GM21619 (cell line): Measurements from ENCODE around the gene PPCS.

ENCODE experiments used
- ATAC-seq: cut with Tn5 transposase; IDR thresholded peaks from one replicate; pipeline ENCODE4 v1.9.1; 2021; ENCODE audit not compliant: unreplicated experiment

Gene PPCS

DNA sequence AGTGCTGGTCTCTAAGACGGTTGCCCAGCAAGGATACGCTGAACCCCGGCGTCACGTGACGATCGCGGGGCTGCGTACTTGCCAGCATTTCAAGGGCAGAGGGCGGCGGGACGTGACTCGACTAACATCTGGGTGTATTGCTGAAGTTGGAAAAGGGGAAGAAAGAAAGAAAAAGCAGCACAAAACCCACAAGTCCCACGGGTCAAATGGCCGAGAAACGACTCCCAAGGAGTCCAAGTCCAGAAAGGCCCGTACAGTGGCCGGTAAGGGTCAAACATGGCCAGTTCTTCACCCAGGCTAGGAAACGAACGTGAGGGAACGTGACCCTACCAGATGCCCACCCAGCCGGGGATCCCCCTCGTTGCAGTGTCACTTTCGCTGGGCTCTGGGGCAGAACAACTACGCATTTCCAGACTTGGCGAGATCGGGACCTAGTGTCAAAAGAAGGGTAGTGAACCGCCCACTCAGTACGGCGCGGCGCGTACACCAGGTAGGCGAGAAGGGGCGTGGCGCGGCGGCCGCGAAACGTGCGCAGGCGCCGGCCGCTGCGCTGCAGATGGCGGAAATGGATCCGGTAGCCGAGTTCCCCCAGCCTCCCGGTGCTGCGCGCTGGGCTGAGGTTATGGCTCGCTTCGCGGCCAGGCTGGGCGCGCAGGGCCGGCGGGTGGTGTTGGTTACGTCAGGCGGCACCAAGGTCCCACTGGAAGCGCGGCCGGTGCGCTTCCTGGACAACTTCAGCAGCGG lies at the start of gene PPCS, which contains the start of gene ZMYND12:
TSS of gene PPCS (plus strand) at position 534 of the 744 bp plus-strand sequence. CDS start at position 557, 23 bp downstream.
TSS of gene ZMYND12 (minus strand) at position 13 of the 744 bp plus-strand sequence. CDS start 25 bp downstream, outside the sequence.
- peak; percentile 81 for ATAC-seq

DNA sequence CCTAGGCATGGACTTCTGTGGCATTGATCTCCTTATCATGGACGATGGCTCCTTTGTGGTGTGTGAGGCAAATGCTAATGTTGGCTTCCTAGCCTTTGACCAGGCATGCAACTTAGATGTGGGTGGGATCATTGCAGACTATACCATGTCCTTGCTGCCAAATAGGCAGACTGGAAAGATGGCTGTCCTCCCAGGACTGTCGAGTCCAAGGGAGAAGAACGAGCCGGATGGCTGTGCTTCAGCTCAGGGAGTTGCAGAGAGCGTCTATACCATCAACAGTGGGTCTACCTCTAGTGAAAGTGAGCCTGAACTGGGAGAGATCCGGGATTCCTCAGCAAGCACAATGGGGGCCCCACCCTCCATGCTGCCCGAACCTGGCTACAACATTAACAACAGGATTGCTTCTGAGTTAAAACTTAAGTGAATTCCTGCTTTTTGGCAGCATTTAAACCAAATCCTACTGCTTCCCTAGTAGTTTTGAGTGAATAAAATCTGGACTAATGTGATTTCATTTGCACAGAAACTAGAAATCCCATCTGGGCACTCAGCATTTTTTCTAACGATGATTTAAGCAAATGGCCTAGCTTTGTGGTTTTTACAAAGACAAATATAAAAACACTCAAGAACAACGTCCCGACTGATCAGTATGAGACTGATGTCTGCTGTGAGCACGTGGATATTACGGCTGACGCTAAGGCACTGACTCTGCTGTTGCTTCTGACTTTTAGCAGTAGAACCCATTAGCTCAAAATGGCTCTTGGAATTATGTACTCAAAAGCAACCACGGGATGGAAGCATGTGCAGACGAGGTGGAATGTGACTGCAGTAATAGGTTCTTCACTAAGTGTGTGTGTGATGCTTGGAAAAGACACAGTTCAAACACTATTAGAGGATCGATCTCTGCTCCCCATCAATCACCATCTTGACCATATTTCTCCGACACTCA lies 41.5 kb upstream of the PPCS start:
- no peak for ATAC-seq

DNA sequence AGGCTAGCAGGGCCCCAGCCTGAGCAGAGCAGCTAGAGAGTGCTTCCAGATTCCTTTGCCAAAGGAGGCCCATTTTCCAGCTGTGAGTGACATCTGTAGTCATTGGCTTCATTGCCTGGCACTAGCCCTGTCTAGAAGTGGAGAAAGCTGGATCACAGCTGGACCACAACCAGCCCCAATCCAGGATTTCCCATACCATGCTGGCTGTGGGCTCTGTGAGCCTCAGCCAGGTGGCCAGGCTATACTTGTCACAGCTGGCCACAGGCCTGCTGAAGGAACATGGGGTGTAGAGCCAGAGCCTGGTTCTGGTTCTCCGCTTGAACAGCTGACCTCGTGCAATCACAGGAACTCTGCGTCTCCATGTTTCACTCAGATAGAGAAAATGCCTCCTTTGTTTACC lies 39.2 kb upstream of the PPCS start:
- no peak for ATAC-seq

DNA sequence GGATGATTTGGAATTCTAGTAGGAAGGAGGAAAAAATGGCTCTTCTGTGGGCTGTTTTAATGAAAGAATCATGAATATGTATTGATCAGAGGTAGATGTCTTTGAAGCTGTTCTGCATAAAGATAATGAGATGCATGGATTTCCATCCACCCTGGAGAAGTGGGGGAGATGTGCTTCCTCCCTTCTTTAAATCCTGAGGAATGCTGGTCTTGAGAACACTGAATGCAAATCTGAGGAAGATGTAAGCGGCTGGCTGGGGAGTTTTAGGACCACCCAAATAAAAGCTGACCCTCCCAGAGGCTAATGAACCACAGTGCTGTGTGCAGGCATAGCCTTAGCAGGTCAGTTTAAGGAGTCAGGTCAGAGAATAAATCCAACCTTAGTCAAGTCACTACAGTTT lies 37.8 kb upstream of the PPCS start:
- ATAC-seq, result no peak

DNA sequence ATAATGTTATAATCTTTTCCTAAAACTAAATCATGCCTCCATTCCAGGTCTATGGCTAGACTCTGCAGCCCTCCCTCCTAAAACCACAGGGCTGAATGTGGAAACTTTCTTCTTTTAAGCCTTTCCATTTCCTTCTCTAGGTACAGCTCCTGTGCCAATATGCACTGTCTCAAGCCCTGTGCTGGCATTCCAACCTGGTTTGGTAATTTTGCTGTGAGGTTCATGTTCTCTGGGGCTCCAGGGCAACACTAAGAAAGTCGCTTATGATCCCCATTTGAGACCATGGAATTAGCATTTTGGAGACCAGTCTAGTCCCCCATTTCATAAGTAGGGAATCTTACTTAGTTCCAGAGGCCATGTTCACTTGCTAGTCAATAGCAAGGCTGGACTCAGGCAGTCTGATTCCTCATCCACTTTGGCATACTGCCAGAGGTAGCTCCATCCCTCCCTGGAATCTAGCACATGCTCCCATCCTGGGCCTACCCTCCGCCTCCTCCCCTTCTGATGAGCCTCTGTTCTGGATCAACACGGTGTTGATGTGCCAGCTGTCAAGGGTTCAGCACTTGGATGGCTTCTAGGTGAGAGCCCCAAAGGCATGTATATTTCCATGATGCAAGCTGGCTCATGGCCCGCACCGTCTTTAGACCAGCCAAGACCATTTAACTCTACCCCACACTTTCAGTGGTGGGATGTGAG lies 37.1 kb upstream of the PPCS start:
- ATAC-seq, result no peak

DNA sequence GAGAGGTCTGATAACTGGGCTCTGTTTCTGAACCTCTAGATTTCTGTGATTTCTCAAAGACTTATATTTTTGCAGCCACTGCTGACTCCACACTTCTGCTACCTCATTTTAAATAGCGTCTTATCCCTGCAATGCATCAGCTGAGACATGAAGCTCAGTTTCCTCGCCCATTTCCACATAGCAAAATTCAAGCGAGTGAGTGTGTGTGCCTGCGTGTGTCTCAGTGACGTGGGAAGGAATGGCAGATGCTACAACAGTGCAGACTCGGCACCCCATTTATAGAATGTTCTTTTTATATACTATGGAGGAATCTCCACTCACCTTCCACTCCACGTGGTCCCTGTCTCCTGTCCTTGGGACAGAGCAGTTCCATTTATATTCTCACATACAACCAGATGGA lies 36.2 kb upstream of the PPCS start:
- no peak for ATAC-seq

DNA sequence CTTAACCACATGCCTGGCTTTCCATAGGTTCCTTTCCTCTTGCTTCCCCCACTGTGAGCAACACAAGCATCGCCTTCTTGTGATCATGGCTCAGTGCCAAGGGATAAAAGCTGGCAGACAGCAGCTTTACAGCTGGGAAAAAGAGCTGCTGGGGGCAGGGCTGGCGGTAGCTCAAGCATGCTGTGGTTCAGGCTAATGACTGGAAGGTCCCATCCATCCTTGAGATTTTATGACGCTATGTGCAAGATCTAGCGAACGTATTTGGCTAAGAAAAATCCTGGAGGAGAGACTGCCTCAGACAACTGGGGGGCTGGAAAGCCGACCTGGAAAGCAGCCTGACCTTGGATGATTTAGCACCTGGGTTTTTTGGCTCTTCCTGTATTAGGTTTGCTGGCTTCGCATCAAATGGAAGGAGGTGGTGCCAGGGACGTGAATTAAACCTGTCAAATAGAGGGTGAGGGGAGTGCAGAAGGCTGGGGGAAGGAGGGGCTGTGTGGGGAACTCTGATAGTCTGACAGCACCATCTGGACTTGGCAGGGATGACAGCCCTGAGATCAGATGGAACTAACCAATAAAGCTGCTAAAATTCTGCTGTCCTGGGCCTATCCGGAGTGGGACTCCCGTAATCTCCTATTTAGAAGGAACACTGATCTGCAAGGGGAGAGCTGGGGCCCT lies 35.3 kb upstream of the PPCS start:
- ATAC-seq, result no peak

DNA sequence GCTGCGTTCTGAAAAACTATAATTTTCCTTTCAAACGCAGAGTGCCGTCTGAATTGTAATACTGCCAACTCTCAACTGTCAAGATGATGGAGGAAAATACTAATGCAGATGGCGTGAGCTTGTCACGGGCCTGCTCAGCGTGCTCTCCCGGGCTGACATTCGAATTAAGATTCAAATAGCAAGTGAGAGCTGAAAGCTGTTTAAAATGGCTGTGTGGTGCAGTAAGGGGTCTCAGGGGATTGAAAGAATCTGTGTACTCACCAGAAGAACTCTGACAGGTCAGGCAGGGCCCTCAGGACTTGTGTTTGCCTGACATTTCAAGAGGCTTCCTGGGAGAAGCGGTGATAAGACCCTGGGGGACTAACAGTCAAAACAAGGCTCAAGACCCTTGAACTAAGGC lies 33.6 kb upstream of the PPCS start:
- ATAC-seq, result no peak

DNA sequence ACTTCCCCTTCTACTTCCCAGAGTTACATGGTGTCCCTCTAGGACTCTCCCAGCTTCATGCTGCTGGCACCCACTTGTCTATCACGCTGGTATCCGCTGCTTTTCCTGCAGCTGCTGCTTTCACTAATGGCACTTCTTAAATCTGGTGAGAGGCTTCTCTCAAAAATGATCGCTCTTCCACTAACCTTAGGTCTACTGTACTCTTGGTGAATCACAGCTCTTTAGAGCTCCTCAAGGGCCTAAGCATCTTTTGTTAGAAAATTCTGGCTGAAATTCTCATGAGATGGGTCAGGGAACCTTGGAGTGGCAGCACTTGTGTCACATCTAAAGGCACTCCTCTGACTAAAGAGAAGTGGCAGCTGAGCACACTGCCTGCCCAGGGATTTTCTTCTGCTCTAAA lies 32.7 kb upstream of the PPCS start:
- no peak for ATAC-seq

DNA sequence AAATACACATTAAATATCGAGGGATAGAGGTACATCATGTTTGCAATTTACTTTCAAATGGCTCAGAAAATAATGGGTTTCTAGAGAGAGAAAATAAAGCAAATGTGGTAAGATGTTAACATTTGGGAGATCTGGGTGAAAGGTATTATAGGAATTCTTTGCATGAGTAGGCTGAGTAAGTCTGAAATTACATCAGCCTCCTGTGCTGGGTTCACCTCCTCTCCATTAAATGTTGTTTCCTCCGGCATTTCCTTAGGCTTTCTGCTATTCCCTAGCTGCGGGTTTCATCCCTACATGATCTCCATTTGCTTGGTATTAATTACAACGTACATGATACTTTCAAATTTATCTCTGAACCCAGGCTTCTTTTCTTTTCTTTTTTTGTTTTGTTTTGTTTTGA lies 32.1 kb upstream of the PPCS start:
- no peak for ATAC-seq

DNA sequence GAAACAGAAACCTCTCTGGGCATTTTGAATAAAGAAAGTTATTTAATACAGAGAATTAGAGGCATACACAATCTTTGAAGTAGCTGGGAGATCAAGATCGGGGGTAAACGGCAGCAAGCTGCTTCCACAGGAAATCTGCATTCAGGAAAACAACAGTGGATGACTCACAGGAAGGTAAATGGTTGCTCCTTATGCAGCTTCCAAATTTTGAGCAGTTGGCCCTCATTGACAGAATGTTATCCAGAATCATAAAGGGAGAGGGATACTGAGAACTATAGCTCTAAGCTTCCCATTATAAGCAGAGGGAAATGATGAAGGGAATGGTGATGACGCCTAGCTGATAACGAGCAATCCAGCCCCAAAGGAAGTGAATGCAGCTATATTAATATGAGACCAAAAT lies 29.1 kb upstream of the PPCS start:
- ATAC-seq, result no peak

DNA sequence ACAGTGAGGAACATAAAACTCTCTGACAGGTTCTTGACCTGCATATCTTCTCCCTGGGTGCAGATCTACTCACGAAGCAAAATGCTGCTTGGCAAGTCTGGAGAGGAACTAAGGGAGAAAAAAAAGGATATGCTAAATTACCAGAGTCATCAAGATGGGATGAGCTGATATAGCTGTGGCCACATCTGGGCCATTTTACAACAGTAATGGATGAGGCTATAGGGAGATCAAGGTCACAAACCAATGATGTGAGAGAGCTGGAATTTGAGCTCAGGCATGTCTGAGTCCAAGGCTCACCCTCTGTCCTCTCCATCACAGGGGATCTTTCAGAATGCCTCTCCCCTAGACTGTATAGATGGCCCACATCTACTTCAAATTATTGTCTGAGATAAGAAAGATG lies 26.7 kb upstream of the PPCS start:
- no peak for ATAC-seq

DNA sequence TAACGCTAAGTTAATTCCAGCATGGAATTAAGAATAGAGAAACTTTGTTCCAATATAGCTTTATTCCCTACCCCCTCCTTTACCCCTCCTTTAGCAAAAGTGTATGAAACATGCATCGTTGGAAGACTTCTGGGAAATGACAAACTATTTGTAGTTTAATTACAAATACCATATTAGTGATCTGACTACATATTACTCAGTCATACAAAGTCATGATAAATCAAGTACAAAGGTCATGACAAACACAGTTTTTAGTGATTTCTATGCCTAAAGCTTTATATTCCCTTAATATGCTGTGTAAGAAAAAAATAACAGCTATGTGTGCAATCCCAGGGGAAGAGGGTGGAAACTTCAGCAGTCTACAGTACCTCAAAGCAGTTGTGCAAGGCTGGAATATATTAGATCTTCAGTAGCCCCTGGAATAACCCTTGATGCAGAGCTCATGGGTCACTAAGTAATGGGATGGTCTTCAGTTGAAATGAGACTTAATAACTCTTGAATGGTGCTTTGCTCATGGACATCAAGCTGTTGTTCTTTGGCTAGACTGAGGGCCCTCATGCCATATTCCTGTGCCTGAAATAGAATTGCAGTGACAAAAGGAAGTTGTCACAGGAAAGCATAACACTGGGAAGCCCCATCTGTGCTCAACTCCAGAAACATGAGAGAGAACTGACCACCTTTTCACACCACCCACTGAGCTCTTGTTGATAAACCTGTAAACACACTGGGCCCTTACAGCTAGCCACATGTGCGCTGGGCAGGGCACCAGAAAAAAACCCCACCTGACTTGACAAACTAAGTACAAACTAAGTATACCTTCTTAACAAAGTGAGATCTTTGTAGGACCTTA lies 25.8 kb upstream of the PPCS start:
- no peak for ATAC-seq

DNA sequence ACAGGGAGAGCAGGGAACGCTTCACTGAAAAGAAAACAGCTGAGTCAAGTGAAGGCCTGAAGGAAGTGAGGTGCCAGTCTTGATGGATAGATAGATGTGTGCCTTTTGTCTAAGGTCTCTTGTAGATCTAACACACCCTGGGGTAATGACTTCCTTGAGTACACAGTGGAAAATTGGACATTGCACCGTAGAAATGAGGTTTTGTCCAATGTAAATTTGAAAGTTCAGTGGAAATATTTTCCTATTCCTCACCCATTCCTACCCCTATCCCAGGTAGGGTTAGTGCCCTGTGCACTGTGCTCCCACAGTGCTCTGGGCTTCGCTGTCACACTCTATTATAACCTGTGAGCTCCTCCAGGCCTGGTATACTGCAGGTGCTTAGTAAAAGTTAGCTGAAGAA lies 24.8 kb upstream of the PPCS start:
- ATAC-seq, result no peak

DNA sequence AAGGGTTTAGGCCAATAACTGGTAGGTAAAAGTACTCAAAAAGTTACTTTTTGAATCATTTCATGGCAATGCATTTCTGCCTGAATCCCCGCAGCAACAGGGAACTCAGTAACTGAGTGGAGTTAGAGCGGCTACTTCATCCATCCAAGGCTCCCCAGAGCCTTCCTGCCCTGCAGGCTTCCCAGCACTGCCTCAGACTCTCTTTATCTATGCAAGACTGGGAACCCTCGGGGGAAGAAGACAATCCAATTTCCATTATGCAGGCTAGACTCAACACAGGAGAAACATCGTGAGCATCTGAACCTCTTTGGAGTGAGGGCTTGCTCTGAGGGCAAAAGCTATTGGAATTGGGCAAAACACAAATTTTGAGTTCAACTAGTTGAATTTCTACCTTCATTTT lies 23.6 kb upstream of the PPCS start:
- ATAC-seq, result no peak

DNA sequence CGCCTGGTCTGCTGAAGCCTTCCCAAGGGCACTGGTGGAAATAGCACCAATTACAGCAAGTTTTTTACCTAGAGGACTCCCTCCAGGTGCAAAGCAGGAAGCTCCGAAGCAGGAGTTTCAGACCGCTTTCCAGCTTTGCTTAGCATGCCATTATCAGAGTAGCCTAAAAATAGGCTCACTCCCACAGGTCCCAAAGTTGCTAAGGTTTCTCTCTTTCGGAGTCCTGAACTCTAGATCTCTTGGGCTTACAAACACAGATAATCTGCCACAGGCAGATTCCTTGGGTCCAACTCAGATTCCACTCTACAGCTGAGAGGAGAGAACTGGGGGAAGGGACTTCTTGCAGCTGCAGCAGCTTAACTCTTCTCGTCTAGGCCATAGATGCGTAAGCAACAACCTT lies 23.0 kb upstream of the PPCS start:
- ATAC-seq, result no peak

DNA sequence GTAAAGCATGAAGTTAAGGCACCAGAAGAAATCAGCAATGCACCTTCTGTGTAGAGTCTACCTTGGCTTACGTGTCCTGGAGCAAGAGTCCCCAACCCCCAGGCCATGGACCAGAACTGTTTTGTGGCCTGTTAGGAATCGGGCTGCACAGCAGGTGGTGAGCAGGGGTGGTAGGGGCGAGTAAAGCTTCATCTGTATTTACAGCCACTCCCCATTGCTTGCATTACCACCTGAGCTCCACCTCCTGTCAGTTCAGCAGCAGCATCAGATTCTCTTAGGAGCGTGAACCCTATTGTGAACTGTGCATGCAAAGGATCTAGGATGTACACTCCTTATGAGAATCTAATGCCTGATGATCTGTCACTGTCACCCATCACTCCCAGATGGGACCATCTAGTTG lies 22.0 kb upstream of the PPCS start:
- ATAC-seq, result no peak

DNA sequence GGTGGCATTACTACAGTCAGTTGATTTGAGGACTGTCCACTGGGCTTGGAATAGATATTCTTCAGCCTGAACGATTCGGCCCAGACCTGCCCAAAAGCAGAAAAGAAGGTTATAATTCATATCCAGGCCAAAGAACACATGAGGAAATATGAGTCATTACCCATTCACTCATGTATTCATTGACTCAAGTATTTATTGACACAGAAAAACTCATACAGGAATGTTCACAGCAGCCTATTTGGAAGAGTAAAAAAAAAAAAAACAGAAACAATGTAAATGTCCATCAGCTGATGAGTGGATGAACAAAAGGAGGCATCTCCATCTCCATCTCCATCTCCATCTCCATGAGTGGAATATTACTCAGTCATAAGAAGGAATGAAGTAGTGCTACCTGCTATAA lies 16.4 kb upstream of the PPCS start:
- no peak for ATAC-seq

DNA sequence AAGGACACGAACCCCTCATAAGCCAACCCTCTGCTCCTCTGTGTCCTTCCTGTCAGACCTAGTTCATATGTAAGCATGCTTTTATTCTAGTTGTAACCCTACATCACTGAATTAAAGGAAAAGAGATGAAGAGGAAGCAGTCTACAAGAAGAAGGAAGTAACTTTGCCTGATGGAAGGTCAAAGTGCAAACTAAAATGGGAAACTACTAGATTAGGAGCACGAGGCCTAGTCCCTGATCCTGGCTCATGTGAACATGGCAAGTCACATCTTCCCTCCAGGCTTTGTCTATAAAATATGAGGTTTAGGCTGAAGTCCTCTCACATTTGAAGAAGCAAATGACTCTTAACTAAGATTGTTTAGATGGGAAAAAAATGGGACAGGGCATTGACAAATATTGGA lies 13.7 kb upstream of the PPCS start:
- no peak for ATAC-seq

DNA sequence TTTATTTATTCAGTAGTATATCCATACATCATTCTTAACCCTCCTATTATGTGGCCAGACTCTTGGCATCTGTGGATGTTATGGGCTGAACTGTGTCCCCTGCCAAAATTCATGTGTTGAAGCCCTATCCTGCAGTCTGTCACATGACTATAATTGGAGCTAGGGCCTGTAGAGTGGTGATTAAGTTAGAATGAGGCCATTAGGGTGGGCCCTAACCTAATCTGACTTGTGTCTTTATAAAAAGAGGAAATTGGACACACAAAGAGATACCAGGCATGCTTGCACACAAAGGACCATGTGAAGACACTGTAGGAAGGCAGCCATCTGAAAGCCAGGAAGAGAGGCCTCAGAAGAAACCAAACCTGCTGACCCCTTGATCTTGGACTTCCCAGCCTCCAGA lies 7.1 kb upstream of the PPCS start:
- ATAC-seq, result no peak
